ENCODE data around the gene CSTF2. TPM values are rescaled to one million over a fixed set of nuclear protein-coding genes. Genes with fewer than 3 reads are reported as not detected.

The CSTF2 gene
- total and polyA plus RNA-seq, 7 donors = 3.3 to 14.0 (median 4.9) TPM

- no peaks in the 10 kb centered on the region for H3K4me1 ChIP-seq
- 68 to 79% (median 69%) methylated on average over 2 of the region's 2 CpGs for WGBS, 3 donors
- DNase-seq (no peak), ATAC-seq (no peak)
- no peak overlapping the region for H3K27ac ChIP-seq
- no peaks in the 10 kb centered on the region for H3K9me3 ChIP-seq
- H3K27me3 ChIP-seq (ENCODE audit: insufficient read depth in 3 of 3, low read length in 2 of 3) = peaks cover 0 to 10% (median 0%) of the 10 kb centered on the region in 3 donors
- no peak overlapping the region for H3K4me3 ChIP-seq
- peaks cover 0 to 87% of the 10 kb centered on the region in 2 donors for H3K36me3 ChIP-seq (ENCODE audit: insufficient read depth in 1 of 2, low read depth in 1 of 2)
- intact Hi-C loops (cut with DNase I) = loop anchor here in 1 of 2 donors (10.0 kb wide), 1 partner anchor 185 kb away; no protein-coding TSS in a partner anchor
- TF ChIP-seq, protein P1, sequence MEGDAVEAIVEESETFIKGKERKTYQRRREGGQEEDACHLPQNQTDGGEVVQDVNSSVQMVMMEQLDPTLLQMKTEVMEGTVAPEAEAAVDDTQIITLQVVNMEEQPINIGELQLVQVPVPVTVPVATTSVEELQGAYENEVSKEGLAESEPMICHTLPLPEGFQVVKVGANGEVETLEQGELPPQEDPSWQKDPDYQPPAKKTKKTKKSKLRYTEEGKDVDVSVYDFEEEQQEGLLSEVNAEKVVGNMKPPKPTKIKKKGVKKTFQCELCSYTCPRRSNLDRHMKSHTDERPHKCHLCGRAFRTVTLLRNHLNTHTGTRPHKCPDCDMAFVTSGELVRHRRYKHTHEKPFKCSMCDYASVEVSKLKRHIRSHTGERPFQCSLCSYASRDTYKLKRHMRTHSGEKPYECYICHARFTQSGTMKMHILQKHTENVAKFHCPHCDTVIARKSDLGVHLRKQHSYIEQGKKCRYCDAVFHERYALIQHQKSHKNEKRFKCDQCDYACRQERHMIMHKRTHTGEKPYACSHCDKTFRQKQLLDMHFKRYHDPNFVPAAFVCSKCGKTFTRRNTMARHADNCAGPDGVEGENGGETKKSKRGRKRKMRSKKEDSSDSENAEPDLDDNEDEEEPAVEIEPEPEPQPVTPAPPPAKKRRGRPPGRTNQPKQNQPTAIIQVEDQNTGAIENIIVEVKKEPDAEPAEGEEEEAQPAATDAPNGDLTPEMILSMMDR (IDR thresholded peaks at IDR 0.05) = no peak
Measured at GRCh38 chrX:100829730-100830129, 9.5 kb downstream of the CSTF2 start.

DNA sequence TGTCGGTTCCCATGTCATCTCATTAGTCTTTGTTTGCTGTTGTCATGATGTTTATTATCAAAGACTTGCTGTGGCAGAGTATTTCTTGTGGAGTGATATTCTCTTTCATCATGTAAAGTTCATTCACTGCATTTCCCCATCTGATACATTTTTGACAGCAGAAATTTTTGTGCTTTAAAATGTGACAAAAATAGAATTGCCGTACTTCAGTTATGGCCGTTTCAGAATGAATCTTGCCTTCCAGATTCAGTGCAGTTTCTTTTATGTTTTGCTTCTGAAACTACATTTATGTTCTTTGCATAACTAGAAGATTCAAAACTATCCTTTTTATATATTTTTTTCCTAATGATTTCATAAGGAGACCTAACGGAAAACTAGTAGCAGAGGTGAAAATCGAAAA lies 10.0 kb downstream of the CSTF2 start:
- 78 to 94% (median 90%) methylated on average over 5 of the region's 5 CpGs for WGBS, 3 donors
- TF ChIP-seq, protein P1 (IDR thresholded peaks at IDR 0.05) = no peak

DNA sequence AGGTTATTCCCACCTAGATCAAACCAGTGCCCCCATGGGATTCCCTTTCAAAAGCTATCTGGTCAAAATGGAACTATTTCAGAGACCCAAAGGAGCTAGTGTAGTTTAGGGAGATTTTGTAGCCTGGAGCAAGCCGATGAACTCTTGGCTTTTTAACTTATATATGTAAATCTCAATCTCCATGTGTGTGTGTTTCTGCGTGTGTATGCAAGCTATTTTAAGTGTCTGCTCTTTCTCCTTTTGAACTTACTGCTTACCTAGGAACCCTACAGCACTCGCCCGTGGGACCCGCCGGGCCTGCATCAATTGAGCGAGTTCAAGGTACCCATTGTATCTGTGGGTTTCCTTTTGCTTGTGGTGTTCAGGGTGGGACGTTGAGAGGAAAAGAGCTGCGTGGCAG lies 10.4 kb downstream of the CSTF2 start:
- DNase-seq = no peak

More for the DNA sequence above, 10.0 kb downstream of the CSTF2 start:
- no peak for DNase-seq
- H3K4me1 ChIP-seq = no peaks in the 10 kb centered on the region
- intact Hi-C loops (cut with DNase I) = loop anchor here in 1 of 2 donors (10.0 kb wide), 1 partner anchor 185 kb away; no protein-coding TSS in a partner anchor
- H3K36me3 ChIP-seq (ENCODE audit: insufficient read depth in 1 of 2, low read depth in 1 of 2) = peaks cover 0 to 83% of the 10 kb centered on the region in 2 donors
- no peak for ATAC-seq
- no peak overlapping the region for H3K4me3 ChIP-seq
- H3K9me3 ChIP-seq = no peaks in the 10 kb centered on the region
- H3K27ac ChIP-seq = no peak overlapping the region
- H3K27me3 ChIP-seq (ENCODE audit: insufficient read depth in 3 of 3, low read length in 2 of 3) = peaks cover 0 to 10% (median 0%) of the 10 kb centered on the region in 3 donors

DNA sequence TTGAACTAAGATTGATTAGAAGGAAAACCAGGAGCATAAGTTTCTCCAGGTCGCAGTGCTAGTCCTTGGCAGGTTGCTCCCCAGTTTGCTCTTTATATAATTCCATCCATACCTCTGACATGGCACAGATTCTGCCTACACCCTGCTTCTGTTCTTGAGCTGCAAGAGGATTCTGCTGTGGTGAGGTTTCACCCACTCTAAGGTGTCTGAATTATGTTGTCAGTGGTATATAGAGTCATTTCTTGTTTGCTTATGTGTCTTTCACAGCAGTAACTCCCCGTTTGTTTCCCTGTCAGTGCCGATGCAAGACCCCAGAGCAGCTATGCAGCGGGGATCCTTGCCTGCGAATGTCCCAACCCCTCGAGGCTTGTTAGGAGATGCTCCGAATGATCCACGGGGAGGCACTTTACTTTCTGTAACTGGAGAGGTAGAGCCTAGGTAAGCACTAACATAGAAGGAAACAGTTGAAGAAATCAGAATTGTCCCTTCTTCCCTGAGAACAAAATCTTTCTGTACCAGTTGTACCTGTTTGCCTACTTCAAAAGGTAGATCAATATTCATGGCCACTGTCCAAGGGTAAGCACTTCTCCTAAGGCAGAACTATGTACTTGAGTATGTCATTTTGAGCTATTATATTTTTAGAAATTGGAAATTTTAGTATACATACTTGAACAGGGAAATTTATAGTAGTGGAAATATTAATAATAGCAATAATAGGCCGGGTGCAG lies 11.2 kb downstream of the CSTF2 start:
- Histone ChIP-seq H3K27ac (no peak overlapping the region), H3K36me3 (ENCODE audit: insufficient read depth in 1 of 2, low read depth in 1 of 2) (peaks cover 0 to 78% of the 10 kb centered on the region in 2 donors), H3K27me3 (ENCODE audit: insufficient read depth in 3 of 3, low read length in 2 of 3) (peaks cover 0 to 10% (median 0%) of the 10 kb centered on the region in 3 donors), H3K4me3 (no peak overlapping the region), H3K9me3 (no peaks in the 10 kb centered on the region), H3K4me1 (no peaks in the 10 kb centered on the region)
- TF ChIP-seq, protein P1 (IDR thresholded peaks at IDR 0.05) = no peak
- 86 to 97% (median 96%) methylated on average over 9 of the region's 9 CpGs for WGBS, 3 donors
- intact Hi-C loops (cut with DNase I) = loop anchor here in 1 of 2 donors (10.0 kb wide), 1 partner anchor 183 kb away; no protein-coding TSS in a partner anchor
- no peak for ATAC-seq
- DNase-seq = no peak

More for the DNA sequence above, 10.4 kb downstream of the CSTF2 start:
- Histone ChIP-seq H3K27me3 (ENCODE audit: insufficient read depth in 3 of 3, low read length in 2 of 3) (peaks cover 0 to 10% (median 0%) of the 10 kb centered on the region in 3 donors), H3K36me3 (ENCODE audit: insufficient read depth in 1 of 2, low read depth in 1 of 2) (peaks cover 0 to 80% of the 10 kb centered on the region in 2 donors), H3K9me3 (no peaks in the 10 kb centered on the region), H3K4me1 (no peaks in the 10 kb centered on the region), H3K27ac (no peak overlapping the region), H3K4me3 (no peak overlapping the region)
- TF ChIP-seq, protein P1 (IDR thresholded peaks at IDR 0.05) = no peak
- WGBS, 3 donors = 91 to 98% (median 97%) methylated on average over 9 of the region's 9 CpGs
- no peak for ATAC-seq
- intact Hi-C loops (cut with DNase I) = loop anchor here in 1 of 2 donors (10.0 kb wide), 1 partner anchor 184 kb away; no protein-coding TSS in a partner anchor
